Common myeloid progenitor, CD34-positive (primary cell): ENCODE measurements around the gene UPK2.
"Not testable (repeated sequence)": the region's sequence is repeated elsewhere in the genome, so short reads cannot be mapped to it uniquely, and the experiment has no call there.

Experiments used
- CTCF ChIA-PET: fragments of 350-600 bp; sonication (Branson Sonifier 250); formaldehyde crosslinking; loops from one replicate; lab custom pipeline; 2021; ENCODE audit warnings: antibody characterized with exemption; lab: Charles Lee
- POLR2A ChIA-PET: fragments of 350-600 bp; sonication (Branson Sonifier 250); formaldehyde crosslinking; loops from one replicate; lab custom pipeline; 2021; ENCODE audit warnings: antibody characterized with exemption; lab: Charles Lee
- DNase-seq, 3 donors: peaks; one replicate each; pipeline versions ENCODE4 v3.0.0 to v3.0.0-alpha.2; 2013
- H3K27ac ChIP-seq, 2 experiments: 1 replicate in 1 of 2; 2 replicates in 1 of 2; pipeline ENCODE4 v1.7.0; 2013; ENCODE audit warnings: inconsistent platforms in 2 of 2, low read length in 2 of 2, mild to moderate bottlenecking in 2 of 2, low read depth in 1 of 2, moderate library complexity in 1 of 2; ENCODE audit not compliant: severe bottlenecking in 2 of 2, insufficient read depth in 1 of 2, poor library complexity in 1 of 2
- H3K27me3 ChIP-seq, 5 experiments: replicated peaks in 2 of 5; 1 replicate in 3 of 5; 2 replicates in 2 of 5; pipeline versions ENCODE4 v1.6.1 to v1.7.0; 2013; ENCODE audit warnings: low read length in 4 of 5, mild to moderate bottlenecking in 2 of 5, moderate library complexity in 2 of 5, inconsistent platforms in 1 of 5; ENCODE audit not compliant: insufficient read depth in 5 of 5, control insufficient read depth in 4 of 5
- H3K36me3 ChIP-seq, 4 experiments: 1 replicate in 2 of 4; 2 replicates in 2 of 4; pipeline versions ENCODE4 v1.6.1 to v1.7.0; 2013; ENCODE audit warnings: low read length in 3 of 4, control low read depth in 1 of 4, mild to moderate bottlenecking in 1 of 4; ENCODE audit not compliant: control insufficient read depth in 4 of 4, insufficient read depth in 4 of 4
- H3K4me1 ChIP-seq, 4 experiments: 1 replicate in 3 of 4; 2 replicates in 1 of 4; pipeline versions ENCODE4 v1.6.1 to v1.7.1; 2013; ENCODE audit warnings: low read length in 3 of 4, mild to moderate bottlenecking in 3 of 4, control low read depth in 1 of 4, inconsistent platforms in 1 of 4, moderate library complexity in 1 of 4; ENCODE audit not compliant: control insufficient read depth in 4 of 4, insufficient read depth in 4 of 4; ENCODE audit errors: control extremely low read depth in 1 of 4
- H3K4me3 ChIP-seq, 7 experiments: 1 replicate in 4 of 7; 2 replicates in 3 of 7; pipeline versions ENCODE4 v1.5.1 to v1.7.0; 2013; ENCODE audit warnings: mild to moderate bottlenecking in 7 of 7, low read length in 6 of 7, moderate library complexity in 6 of 7, inconsistent platforms in 2 of 7, low read depth in 2 of 7, control low read depth in 1 of 7; ENCODE audit not compliant: insufficient read depth in 4 of 7, control insufficient read depth in 1 of 7; ENCODE audit errors: extremely low read depth in 1 of 7
- H3K9me3 ChIP-seq, 5 experiments: 1 replicate in 4 of 5; 2 replicates in 1 of 5; pipeline versions ENCODE4 v1.6.1 to v1.7.1; 2013; ENCODE audit warnings: low read length in 4 of 5, mild to moderate bottlenecking in 2 of 5, inconsistent platforms in 1 of 5, low read depth in 1 of 5, moderate library complexity in 1 of 5; ENCODE audit not compliant: control insufficient read depth in 4 of 5, insufficient read depth in 2 of 5; ENCODE audit errors: control extremely low read depth in 1 of 5
- WGBS: methylation state at CpG from one replicate; pipeline ENCODE4 v1.1.5; 2013; ENCODE audit not compliant: insufficient coverage; 5-methylcytosine and 5-hydroxymethylcytosine counted together

Gene UPK2

GRCh38 chr11:118971646-118972045, 15.5 kb downstream of the UPK2 start, which contains the start of gene FOXR1:
FOXR1 (plus strand) TSS chr11:118971761; CDS start chr11:118971932, 171 bp downstream.
- H3K27me3 ChIP-seq = peaks cover 0 to 14% (median 4%) of the 10 kb centered on the region in 5 experiments
- no peak within 1 kb of the TSS for H3K4me3 ChIP-seq
- H3K9me3 ChIP-seq = peaks cover 0 to 2% (median 0%) of the 10 kb centered on the region in 5 experiments
- CTCF ChIA-PET = no interaction called here
- WGBS = 51% methylated on average over 16 of the region's 33 CpGs
- no peak for DNase-seq
- POLR2A ChIA-PET = no interaction called here
- H3K4me1 ChIP-seq = no peaks in the 10 kb centered on the region
- H3K36me3 ChIP-seq = no peaks in the 10 kb centered on the region
- H3K27ac ChIP-seq = no peak within 1 kb of the TSS

- 100% methylated on average over 2 of the region's 2 CpGs for WGBS
- CTCF ChIA-PET = interaction anchor here (0.9 to 1.8 kb wide), 3 partner anchors 16 to 125 kb away, joined by 3 to 5 read pairs (median 3); no protein-coding TSS in a partner anchor
- Histone ChIP-seq H3K27ac (no peak overlapping the region), H3K4me3 (no peak overlapping the region), H3K9me3 (peaks cover 0 to 2% (median 0%) of the 10 kb centered on the region in 5 experiments), H3K4me1 (peaks cover 0 to 4% (median 2%) of the 10 kb centered on the region in 4 experiments), H3K36me3 (no peaks in the 10 kb centered on the region), H3K27me3 (peaks cover 0 to 14% (median 4%) of the 10 kb centered on the region in 5 experiments)
- POLR2A ChIA-PET = no interaction called here
- DNase-seq = no peak
These were observed 17.9 kb downstream of the UPK2 start for GRCh38 chr11:118973985-118974384.

GRCh38 chr11:118975771-118976709, 19.9 kb downstream of the UPK2 start:
- DNase-seq = no peak
- peaks cover 0 to 21% (median 18%) of the 10 kb centered on the region in 4 experiments for H3K4me1 ChIP-seq
- WGBS = 97% methylated on average over 11 of the region's 15 CpGs
- H3K4me3 ChIP-seq = no peak overlapping the region
- ChIA-PET CTCF (interaction anchor here (0.8 kb wide), 1 partner anchor 22 kb away, joined by 3 read pairs; no protein-coding TSS in a partner anchor), POLR2A (no interaction called here)
- H3K27ac ChIP-seq = no peak overlapping the region
- H3K9me3 ChIP-seq = peaks cover 0 to 1% (median 0%) of the 10 kb centered on the region in 5 experiments
- peaks cover 0 to 14% (median 4%) of the 10 kb centered on the region in 5 experiments for H3K27me3 ChIP-seq
- H3K36me3 ChIP-seq = no peaks in the 10 kb centered on the region

GRCh38 chr11:118979434-118979833, 23.3 kb downstream of the UPK2 start:
- Histone ChIP-seq H3K36me3 (no peaks in the 10 kb centered on the region), H3K27me3 (no peaks in the 10 kb centered on the region), H3K4me3 (peak overlapping the region in 2 of 7 experiments; percentile 3 to 6), H3K4me1 (peaks cover 0 to 21% (median 18%) of the 10 kb centered on the region in 4 experiments), H3K9me3 (no peaks in the 10 kb centered on the region), H3K27ac (no peak overlapping the region)
- CTCF ChIA-PET = interaction anchor here (1.2 to 1.3 kb wide), 2 partner anchors 11 to 19 kb away, joined by 4 read pairs; no protein-coding TSS in a partner anchor
- WGBS = 10% methylated on average over 4 of the region's 9 CpGs
- POLR2A ChIA-PET = no interaction called here
- peak; percentile 28 to 70 (median 63) for DNase-seq

GRCh38 chr11:118980191-118980881, 24.2 kb downstream of the UPK2 start:
- Histone ChIP-seq H3K36me3 (no peaks in the 10 kb centered on the region), H3K27ac (no peak overlapping the region), H3K4me3 (no peak overlapping the region), H3K9me3 (no peaks in the 10 kb centered on the region), H3K4me1 (peaks cover 0 to 21% (median 18%) of the 10 kb centered on the region in 4 experiments), H3K27me3 (no peaks in the 10 kb centered on the region)
- ChIA-PET POLR2A (no interaction called here), CTCF (interaction anchor here (1.2 to 1.3 kb wide), 2 partner anchors 12 to 20 kb away, joined by 4 read pairs; no protein-coding TSS in a partner anchor)
- peak in 2 of 3 donors; percentile 6 to 16 for DNase-seq
- 46% methylated on average over 19 of the region's 21 CpGs for WGBS

- 98% methylated on average over 7 of the region's 8 CpGs for WGBS
- POLR2A ChIA-PET = not testable (repeated sequence)
These were observed 28.2 kb downstream of the UPK2 start for GRCh38 chr11:118984337-118984736.

More at GRCh38 chr11:118984337-118984736, 28.2 kb downstream of the UPK2 start:
- H3K4me1 ChIP-seq = peaks cover 0 to 14% (median 13%) of the 10 kb centered on the region in 4 experiments
- CTCF ChIA-PET = interaction anchor here (1.1 to 2.6 kb wide), 3 partner anchors 9 to 27 kb away, joined by 4 to 8 read pairs (median 5); partner anchors contain the start of genes CENATAC and UPK2
- not testable (repeated sequence) for H3K4me3 ChIP-seq, H3K27me3 ChIP-seq, H3K9me3 ChIP-seq, H3K27ac ChIP-seq, H3K36me3 ChIP-seq, DNase-seq
